ENCODE measurements around the gene RAB5B. TPM values are rescaled to one million over a fixed set of nuclear protein-coding genes. Genes with fewer than 3 reads are reported as not detected.

The RAB5B gene
- polyA plus RNA-seq, 3 donors: 149 to 175 (median 158) TPM

GRCh38 chr12:56042843-56043242, 69.0 kb downstream of the RAB5B start:
- no peak for DNase-seq

Other genes with a start within 250 kb of the RAB5B start
- gene CD63, start 245.1 kb upstream of the RAB5B start, polyA plus RNA-seq (ENCODE audit: insufficient read length in 3 of 3): 100 to 1,000 TPM; 637 to 739 (median 680) TPM
- 10 to 100 TPM; 21.3 to 24.6 (median 23.9) TPM for gene GDF11, start 231.0 kb upstream of the RAB5B start, polyA plus RNA-seq (ENCODE audit: insufficient read length in 3 of 3)
- 100 to 1,000 TPM; 105 to 132 (median 112) TPM for gene SARNP, start 156.4 kb upstream of the RAB5B start, polyA plus RNA-seq (ENCODE audit: insufficient read length in 3 of 3)
- gene ORMDL2, start 156.0 kb upstream of the RAB5B start, polyA plus RNA-seq (ENCODE audit: insufficient read length in 3 of 3): 10 to 100 TPM; 30.2 to 36.3 (median 34.8) TPM
- gene DNAJC14, start 144.5 kb upstream of the RAB5B start, polyA plus RNA-seq (ENCODE audit: insufficient read length in 3 of 3): 10 to 100 TPM; 44.8 to 46.9 (median 45.3) TPM
- 1 to 10 TPM in 1 of 3 donors, under 1 TPM in 2; 0.61 to 1.2 (median 0.77) TPM for gene MMP19, start 131.1 kb upstream of the RAB5B start, polyA plus RNA-seq (ENCODE audit: insufficient read length in 3 of 3)
- gene PYM1, start 46.2 kb upstream of the RAB5B start, polyA plus RNA-seq (ENCODE audit: insufficient read length in 3 of 3): 10 to 100 TPM; 33.2 to 41.1 (median 36.7) TPM
- gene DGKA, start 42.9 kb upstream of the RAB5B start, polyA plus RNA-seq (ENCODE audit: insufficient read length in 3 of 3): 10 to 100 TPM; 17.7 to 26.1 (median 17.7) TPM
- 1 to 10 TPM; 3.3 to 5.2 (median 3.6) TPM for gene PMEL, start 8.0 kb upstream of the RAB5B start, polyA plus RNA-seq (ENCODE audit: insufficient read length in 3 of 3)
- 10 to 100 TPM; 60.6 to 74.6 (median 61.6) TPM for gene CDK2, start 7.2 kb upstream of the RAB5B start, polyA plus RNA-seq (ENCODE audit: insufficient read length in 3 of 3)
- 10 to 100 TPM; 49.5 to 56.8 (median 53.3) TPM for gene SUOX, start 23.2 kb downstream of the RAB5B start, polyA plus RNA-seq (ENCODE audit: insufficient read length in 3 of 3)
- 10 to 100 TPM; 15.8 to 23.6 (median 20.1) TPM for gene IKZF4, start 47.0 kb downstream of the RAB5B start, polyA plus RNA-seq (ENCODE audit: insufficient read length in 3 of 3)
- gene RPS26, start 67.8 kb downstream of the RAB5B start, polyA plus RNA-seq (ENCODE audit: insufficient read length in 3 of 3): 100 to 1,000 TPM; 366 to 522 (median 513) TPM
- 100 to 1,000 TPM in 2 of 3 donors, 10 to 100 TPM in 1; 70.3 to 125 (median 113) TPM for gene ERBB3, start 106.1 kb downstream of the RAB5B start, polyA plus RNA-seq (ENCODE audit: insufficient read length in 3 of 3)
- gene PA2G4, start 130.5 kb downstream of the RAB5B start, polyA plus RNA-seq (ENCODE audit: insufficient read length in 3 of 3): 100 to 1,000 TPM; 140 to 173 (median 148) TPM
- 1,000 to 10,000 TPM; 4,623 to 5,799 (median 4,745) TPM for gene RPL41, start 142.6 kb downstream of the RAB5B start, polyA plus RNA-seq (ENCODE audit: insufficient read length in 3 of 3)
- 1 to 10 TPM; 6.1 to 7.4 (median 6.9) TPM for gene ZC3H10, start 144.2 kb downstream of the RAB5B start, polyA plus RNA-seq (ENCODE audit: insufficient read length in 3 of 3)
- 10 to 100 TPM; 79.5 to 86.3 (median 81.9) TPM for gene ESYT1, start 154.2 kb downstream of the RAB5B start, polyA plus RNA-seq (ENCODE audit: insufficient read length in 3 of 3)
- gene MYL6B, start 178.5 kb downstream of the RAB5B start, polyA plus RNA-seq (ENCODE audit: insufficient read length in 3 of 3): 100 to 1,000 TPM; 158 to 186 (median 174) TPM
- 1,000 to 10,000 TPM; 1,644 to 2,112 (median 1,781) TPM for gene MYL6, start 184.3 kb downstream of the RAB5B start, polyA plus RNA-seq (ENCODE audit: insufficient read length in 3 of 3)
- 100 to 1,000 TPM; 116 to 152 (median 133) TPM for gene SMARCC2, start 215.4 kb downstream of the RAB5B start, polyA plus RNA-seq (ENCODE audit: insufficient read length in 3 of 3)
- gene RNF41, start 247.8 kb downstream of the RAB5B start, polyA plus RNA-seq (ENCODE audit: insufficient read length in 3 of 3): 10 to 100 TPM; 43.8 to 50.1 (median 47.2) TPM